GM19043 (cell line): Measurements from ENCODE around the gene MCCD1.
"Not testable (repeated sequence)": the region's sequence is repeated elsewhere in the genome, so short reads cannot be mapped to it uniquely, and the experiment has no call there.

Experiments
- ATAC-seq: cut with Tn5 transposase; IDR thresholded peaks from one replicate; pipeline ENCODE4 v1.9.1; 2021; ENCODE audit warnings: low read depth; ENCODE audit not compliant: unreplicated experiment

MCCD1 gene

DNA sequence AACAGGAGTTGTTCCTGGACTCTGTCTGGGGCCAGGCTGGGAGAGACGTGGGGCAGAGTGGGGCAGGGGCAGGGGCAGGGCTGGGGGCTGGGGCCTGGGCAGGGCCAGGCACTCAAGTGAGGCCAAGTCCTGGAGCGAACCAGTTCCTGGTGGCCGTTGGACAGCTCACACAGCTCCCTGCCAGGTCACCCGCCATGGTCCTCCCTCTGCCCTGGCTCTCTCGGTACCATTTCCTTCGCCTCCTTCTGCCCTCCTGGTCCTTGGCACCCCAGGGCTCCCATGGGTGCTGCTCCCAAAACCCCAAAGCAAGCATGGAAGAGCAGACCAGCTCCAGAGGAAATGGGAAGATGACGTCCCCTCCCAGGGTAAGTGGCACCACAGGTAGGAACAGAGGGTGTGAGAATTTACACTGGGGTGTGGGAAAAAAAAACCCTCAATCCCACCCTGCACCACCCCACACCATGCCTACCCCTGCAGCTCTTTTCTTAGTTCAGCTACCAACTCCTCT lies at the start of gene MCCD1:
TSS of gene MCCD1 (plus strand) at position 142 of the 508 bp plus-strand sequence. CDS start at position 195, 53 bp downstream.
- no peak for ATAC-seq

DNA sequence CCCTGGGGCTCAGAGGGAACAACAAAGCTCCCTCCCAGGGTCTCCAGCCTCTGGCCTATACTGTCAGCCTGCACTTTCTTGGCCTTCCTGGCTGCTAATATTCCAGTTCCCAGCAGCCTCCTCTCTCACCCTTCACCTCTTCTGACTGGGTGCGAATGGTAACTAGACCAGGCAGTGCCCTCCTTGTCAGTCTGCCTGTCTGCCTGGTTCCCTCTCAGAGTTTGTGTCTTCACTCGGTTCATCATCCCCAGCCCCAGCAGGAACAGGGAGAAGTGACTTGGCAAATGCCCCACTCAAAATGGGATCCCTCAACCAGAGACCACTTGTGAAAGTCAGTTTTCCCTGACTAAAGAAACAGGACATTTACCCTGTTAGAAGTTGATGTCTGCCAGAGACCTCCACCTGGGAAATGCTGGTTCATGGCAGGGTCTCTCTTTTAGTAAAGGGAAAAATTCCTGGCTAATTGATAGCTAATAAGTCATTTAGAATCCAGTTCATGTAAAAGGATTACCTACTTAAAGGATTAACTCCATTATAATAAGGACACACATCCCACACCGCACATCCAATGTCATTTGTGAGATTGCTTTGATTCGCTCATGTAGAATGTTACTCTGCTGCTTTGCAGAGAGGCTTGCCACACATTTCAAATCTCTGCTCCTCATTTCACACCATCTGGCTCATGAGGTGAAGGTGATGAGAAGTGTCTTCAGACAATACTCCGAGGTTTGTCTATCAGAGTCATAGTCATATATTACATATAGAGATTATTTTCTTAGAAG lies 49.4 kb upstream of the MCCD1 start:
- no peak for ATAC-seq

DNA sequence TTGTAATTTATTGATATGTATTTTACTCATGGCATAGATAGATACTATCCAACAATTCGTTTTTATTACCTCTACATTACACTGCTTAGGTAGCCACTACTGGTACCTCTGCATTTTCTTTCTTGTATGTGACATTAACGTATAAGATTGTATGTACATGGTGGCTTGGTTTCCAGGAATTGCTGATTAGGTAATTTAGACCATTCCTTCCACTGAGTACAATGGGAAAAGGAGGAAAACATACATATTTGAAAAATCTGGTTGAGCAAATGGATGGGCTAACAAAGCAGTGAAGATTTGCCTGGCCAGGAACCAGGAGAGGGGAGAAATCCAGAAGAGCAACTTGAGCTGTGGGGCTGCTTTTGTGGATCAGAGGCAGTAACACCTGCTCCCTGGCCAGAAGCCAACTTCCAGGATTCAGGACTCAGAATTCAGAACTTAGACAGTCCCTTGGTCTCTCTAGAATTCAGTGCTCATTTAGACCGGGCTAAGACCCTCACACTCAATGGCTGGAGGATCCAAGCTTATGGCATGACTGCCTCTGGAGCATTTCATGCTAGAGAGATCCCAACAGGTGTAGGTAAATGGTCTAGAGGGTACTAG lies 48.7 kb upstream of the MCCD1 start:
- no peak for ATAC-seq

- ATAC-seq, result no peak
Observed at GRCh38 chr6:31480574-31480973, 48.2 kb upstream of the MCCD1 start.

- ATAC-seq, result no peak
Observed at GRCh38 chr6:31483392-31483791, 45.4 kb upstream of the MCCD1 start.

DNA sequence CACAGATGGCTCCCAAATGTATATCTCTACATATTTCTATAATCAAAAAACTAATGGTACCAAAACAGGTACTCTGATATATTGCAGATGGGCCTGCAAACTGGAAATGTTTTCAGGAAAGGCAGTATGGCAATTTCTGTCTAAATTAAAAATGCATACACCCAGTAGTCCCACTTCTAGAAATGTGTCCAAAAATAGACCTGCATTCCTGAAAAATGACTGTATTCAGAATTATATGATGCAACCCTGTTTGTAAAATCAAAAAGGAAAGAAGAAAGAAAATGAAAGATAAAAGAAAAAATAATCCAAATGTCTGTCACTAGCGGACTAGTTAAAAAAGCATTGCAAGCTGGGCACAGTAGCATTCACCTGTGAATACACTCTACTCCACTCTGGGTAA lies 43.7 kb upstream of the MCCD1 start:
- ATAC-seq, result no peak

DNA sequence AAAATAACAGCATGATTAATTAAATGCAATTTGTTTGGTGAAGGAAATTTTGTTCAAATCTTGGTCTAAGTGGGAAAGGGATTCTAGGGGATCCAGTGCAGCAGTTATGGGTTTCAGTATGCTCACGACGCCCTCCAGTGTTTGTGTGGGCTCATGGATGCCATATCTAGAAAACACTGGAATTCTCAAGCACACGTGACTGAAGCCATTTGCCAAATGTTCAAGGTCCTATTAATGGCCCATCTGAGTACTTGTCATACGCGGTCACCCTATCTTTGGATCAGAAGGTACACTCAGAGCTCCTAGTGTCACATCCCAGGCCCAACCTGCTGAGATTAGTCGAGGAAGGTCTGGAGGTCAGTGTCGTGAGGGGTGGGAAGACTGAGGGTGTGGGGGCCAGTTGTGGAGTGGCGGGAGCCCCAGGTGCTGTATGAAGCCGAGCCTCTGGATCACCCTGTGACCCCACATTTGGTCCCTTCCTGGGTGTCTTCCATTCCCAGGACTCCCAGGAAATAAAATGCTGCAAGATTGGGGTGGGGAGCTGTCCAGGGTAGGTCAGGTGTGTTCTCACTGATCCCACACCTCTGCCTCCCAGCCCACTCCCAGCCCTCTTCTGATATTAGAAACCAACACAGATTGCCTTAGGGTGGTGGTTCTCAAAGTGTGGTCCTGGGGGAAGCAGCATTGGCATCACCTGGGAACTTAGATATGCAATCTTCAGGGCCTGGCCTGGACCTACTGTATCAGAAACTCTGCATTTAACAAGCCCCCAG lies 42.5 kb upstream of the MCCD1 start:
- ATAC-seq, result not testable (repeated sequence)

DNA sequence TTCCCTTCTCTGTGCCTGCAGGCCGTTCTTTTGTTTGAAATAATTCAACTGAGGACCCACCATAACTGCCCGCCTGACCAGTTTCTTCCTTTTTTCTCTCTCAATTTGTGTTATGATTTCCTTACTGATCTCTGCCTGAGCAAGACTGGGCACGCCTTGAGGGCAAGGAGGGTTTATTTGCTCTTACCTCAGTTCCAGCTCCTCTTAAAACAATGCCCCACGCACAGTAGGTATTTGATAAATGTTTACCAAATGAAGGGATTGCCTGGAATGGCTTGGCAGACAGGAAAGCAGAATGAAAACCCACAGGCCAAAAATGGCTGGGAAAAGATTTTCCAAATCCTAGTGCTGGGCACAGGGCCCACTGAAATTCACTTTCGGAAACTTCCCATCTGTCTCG lies 41.1 kb upstream of the MCCD1 start:
- ATAC-seq, result not testable (repeated sequence)

DNA sequence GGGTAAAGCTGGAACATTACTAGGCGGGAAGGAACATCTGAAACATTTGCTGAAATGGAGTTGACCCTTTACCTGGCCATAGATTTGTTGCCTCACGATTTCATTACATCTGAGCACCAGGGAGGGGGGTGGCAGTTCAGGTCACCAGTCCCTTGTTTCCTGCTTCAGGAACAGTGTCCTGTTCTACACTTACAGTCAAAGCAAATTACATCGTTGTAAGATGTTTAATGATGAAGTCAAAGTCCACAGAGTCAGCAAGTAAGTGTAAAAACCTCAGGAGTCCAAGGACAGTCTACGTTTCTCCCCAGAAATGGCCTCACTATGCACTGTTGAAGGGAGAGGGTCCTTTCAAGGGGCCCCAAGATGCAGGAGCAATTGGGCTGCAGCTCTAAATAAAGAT lies 39.7 kb upstream of the MCCD1 start:
- no peak for ATAC-seq

DNA sequence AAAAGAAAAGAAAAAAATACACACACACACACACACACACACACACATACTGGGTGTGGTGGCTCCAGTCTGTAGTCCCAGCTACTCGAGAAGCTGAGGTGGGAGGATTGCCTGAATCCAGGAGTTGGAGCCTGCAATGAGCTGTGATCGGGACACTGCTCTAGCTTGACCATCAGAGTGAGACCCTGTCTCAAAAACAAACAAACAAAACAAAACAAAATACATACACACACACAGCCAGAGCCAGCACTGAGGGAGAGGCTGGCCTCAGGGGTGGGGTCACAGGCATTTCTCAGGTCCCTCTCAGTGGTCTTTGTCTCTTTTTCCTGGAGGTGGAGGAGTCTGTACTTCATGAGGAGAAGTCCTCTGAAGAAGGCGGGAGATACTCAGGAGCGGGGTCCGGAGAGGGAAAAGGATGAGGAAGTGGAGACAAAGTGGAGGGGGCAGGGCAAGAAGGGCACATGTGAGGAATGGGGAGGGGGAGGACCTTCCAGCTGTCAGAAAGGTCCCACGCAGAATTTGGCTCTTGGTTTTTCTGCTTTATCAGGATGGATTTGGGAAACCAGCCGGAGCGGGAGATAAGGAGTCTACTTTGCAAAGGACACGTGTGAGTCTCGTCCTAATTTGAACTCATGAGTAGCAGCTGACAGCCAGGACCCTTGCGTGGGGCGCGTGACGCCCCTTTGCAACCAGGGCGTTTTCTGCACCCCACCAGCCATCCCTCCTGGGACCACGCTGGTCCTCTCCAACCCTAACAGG lies 38.5 kb upstream of the MCCD1 start:
- ATAC-seq, result no peak

DNA sequence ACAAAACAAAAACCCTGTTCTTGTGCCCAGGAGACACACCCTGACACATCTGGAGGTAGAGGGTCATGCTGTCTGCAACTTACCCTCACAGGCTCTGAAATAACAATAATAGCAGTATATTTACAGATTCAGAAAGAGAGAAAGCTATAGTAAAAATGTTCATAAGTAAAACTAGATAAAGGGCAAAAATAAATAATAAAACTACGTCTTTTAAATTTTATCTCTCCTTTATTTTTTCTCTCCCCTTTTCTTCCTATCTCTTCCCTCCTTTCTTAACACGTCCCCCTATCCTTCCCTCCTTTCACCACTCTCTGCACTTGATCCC lies 35.2 kb upstream of the MCCD1 start:
- not testable (repeated sequence) for ATAC-seq

GRCh38 chr6:31493875-31494694 lies 34.7 kb upstream of the MCCD1 start:
- ATAC-seq, result no peak

GRCh38 chr6:31495580-31495979 lies 33.2 kb upstream of the MCCD1 start:
- ATAC-seq, result no peak

DNA sequence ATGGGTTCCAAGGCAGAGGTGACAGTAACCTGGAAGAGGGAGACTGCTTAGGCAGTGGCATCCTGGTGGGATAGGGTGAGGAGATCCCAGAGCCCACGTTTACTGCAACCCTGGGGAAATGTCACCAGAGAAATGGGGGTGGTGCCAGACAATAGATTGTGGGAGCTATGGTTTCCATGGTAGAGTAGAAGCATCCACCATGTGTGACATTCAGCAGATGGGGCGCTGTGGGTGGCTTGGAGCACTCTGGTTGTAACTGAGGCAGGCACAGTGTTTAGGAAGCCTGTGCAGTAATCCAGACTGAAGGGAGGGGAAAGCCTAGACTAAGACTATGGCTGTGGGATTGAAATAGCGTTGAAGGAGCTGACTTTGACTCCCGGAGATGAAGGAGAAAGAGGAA lies 31.9 kb upstream of the MCCD1 start:
- not testable (repeated sequence) for ATAC-seq

DNA sequence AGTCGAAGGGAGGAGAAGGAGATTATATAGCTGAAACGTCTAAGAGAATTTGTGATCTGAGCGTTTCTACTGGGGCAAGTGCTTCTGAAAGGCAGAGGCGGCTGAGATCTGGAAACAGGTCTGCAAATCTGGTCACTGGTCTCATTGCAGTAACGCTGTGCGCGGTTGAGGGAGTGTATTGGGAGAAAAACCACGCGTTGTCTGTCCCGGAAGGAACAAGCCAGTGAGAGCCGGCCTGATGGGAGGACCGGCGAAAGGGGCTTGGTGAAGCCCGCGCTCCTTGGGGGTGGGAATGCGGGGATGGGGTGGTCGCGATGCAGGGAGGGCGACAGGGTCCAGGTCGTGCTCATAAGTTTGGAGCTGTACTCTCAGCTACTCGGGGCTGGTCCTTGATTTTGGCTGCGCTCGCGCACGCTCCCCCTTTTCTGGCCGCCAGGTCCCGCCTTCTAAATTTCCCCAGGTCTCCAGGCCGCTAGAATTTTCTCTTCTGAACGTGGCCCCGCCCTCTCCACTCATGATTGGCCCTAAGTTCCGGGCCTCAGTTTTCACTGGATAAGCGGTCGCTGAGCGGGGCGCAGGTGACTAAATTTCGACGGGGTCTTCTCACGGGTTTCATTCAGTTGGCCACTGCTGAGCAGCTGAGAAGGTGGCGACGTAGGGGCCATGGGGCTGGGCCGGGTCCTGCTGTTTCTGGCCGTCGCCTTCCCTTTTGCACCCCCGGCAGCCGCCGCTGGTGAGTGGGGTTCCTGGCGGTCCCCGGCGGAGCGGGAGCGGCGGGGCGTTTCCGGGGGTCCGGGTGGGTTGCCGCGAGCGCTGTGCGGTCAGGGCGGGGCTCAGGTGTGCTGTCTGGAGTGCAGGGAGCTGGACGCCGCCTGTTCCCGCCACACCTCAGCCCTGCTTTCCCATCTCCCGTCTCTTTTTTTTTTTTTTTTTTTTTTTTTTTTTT lies 31.0 kb upstream of the MCCD1 start, which contains the start of gene MICB:
TSS of gene MICB (plus strand) at position 615 of the 946 bp plus-strand sequence. CDS start at position 664, 49 bp downstream.
- peak; percentile 39 for ATAC-seq

- no peak for ATAC-seq
Observed at GRCh38 chr6:31498748-31499147, 30.0 kb upstream of the MCCD1 start.

DNA sequence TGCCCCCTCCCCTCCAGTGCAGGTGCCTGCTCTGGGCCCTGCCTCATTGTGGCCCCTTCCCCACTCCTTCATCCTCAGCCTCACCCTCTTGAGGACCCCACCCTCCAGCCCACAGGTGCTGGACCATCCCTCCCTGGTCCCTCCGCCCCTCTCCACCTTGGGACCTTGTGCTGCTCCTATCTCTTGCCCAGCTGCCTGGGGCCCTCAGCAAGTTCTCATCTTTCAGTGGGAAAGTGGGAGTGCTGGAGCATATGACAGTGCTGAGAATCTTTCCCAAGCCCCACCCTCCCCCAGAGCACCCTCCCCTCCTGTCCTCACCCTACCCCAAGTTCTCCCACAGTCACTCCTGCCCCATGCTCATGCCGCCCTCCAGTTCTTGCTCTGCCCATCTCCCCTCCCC lies 29.1 kb upstream of the MCCD1 start:
- ATAC-seq, result not testable (repeated sequence)

- ATAC-seq, result no peak
Observed at GRCh38 chr6:31502586-31502985, 26.2 kb upstream of the MCCD1 start.

GRCh38 chr6:31509036-31509435 lies 19.7 kb upstream of the MCCD1 start:
- not testable (repeated sequence) for ATAC-seq
